HFFc6 (cell line): ENCODE measurements around the gene IGSF9B. TPM values are rescaled to one million over a fixed set of nuclear protein-coding genes. Genes with fewer than 3 reads are reported as not detected.

ENCODE experiments used
- DNase-seq: peaks from one replicate; pipeline ENCODE4 v3.0.0-alpha.2; 2018
- H3K27ac Mint-ChIP-seq: 2 replicates; pipeline ENCODE4 v1.8.0; 2020; ENCODE audit warnings: mild to moderate bottlenecking, mixed read lengths
- H3K27me3 Mint-ChIP-seq: 2 replicates; pipeline ENCODE4 v1.8.0; 2021; ENCODE audit warnings: mild to moderate bottlenecking, moderate library complexity, mixed read lengths; ENCODE audit not compliant: insufficient read depth
- H3K36me3 Mint-ChIP-seq: 2 replicates; pipeline ENCODE4 v1.8.0; 2021; ENCODE audit warnings: low read depth, mixed read lengths
- H3K4me1 Mint-ChIP-seq: 2 replicates; pipeline ENCODE4 v1.8.0; 2020; ENCODE audit warnings: low read depth, mixed read lengths
- H3K4me3 Mint-ChIP-seq: 2 replicates; pipeline ENCODE4 v1.8.0; 2020; ENCODE audit warnings: mild to moderate bottlenecking, moderate library complexity, mixed read lengths
- H3K9me3 Mint-ChIP-seq: 2 replicates; pipeline ENCODE4 v1.8.0; 2020; ENCODE audit warnings: mild to moderate bottlenecking, mixed read lengths
- total RNA-seq, 6 experiments: library from RNA; stranded (reverse); fragmentation: NEBNext Ultra II Directional; extraction: Animal tissue kit (Norgen Biotek cat#: 25700); gene quantifications; 2 replicates in 1 of 6; 3 replicates in 5 of 6; pipeline ENCODE4 v1.2.3, GENCODE V29; 2021
- TF ChIP-seq, protein P1 (sequence below): fragments of 200-600 bp; sonication (generic); IDR thresholded peaks from 2 replicates; pipeline ENCODE4 v1.5.0; 2021; ENCODE audit warnings: antibody characterized with exemption, mild to moderate bottlenecking

The IGSF9B gene
- total RNA-seq, 6 experiments from 2014 or later: not detected

GRCh38 chr11:133924661-133925060 is 32.1 kb downstream of the IGSF9B start:
- no peak overlapping the region for H3K27ac Mint-ChIP-seq
- H3K9me3 Mint-ChIP-seq: no peaks in the 10 kb centered on the region; the same call in 1 of the 2 replicates
- H3K4me3 Mint-ChIP-seq: no peak overlapping the region
- no peaks in the 10 kb centered on the region for H3K36me3 Mint-ChIP-seq
- DNase-seq: no peak
- H3K27me3 Mint-ChIP-seq: peaks cover 23% of the 10 kb centered on the region
- TF ChIP-seq, protein P1, sequence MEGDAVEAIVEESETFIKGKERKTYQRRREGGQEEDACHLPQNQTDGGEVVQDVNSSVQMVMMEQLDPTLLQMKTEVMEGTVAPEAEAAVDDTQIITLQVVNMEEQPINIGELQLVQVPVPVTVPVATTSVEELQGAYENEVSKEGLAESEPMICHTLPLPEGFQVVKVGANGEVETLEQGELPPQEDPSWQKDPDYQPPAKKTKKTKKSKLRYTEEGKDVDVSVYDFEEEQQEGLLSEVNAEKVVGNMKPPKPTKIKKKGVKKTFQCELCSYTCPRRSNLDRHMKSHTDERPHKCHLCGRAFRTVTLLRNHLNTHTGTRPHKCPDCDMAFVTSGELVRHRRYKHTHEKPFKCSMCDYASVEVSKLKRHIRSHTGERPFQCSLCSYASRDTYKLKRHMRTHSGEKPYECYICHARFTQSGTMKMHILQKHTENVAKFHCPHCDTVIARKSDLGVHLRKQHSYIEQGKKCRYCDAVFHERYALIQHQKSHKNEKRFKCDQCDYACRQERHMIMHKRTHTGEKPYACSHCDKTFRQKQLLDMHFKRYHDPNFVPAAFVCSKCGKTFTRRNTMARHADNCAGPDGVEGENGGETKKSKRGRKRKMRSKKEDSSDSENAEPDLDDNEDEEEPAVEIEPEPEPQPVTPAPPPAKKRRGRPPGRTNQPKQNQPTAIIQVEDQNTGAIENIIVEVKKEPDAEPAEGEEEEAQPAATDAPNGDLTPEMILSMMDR: no peak
- H3K4me1 Mint-ChIP-seq: peaks cover 15% of the 10 kb centered on the region

GRCh38 chr11:133922078-133922870 is 34.5 kb downstream of the IGSF9B start:
- Mint-ChIP-seq H3K36me3 (no peaks in the 10 kb centered on the region), H3K4me1 (peaks cover 1% of the 10 kb centered on the region; the same call in 1 of the 2 replicates), H3K27me3 (peaks cover 21% of the 10 kb centered on the region), H3K9me3 (no peaks in the 10 kb centered on the region; the same call in 1 of the 2 replicates), H3K4me3 (no peak overlapping the region), H3K27ac (no peak overlapping the region)
- no peak for DNase-seq
- TF ChIP-seq, protein P1: no peak

DNA sequence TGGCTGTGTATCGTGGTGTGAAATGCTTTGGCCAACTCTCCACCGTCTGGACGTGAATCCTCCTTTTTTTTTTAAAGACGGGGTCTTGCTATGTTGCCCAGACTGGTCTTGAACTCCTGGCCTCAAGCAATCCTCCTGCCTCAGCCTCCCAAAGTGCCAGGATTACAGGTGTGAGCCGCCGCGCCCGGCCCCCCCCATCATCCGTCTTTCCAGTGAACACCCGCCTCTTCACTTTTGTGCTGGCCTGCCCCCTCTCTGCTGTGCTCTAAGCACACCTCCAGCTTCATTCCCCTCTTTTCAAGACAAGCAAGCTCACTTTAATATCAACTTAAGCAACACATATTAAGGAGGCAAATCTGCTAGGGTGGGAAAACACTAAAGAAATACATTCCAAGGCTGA is 35.3 kb downstream of the IGSF9B start:
- H3K4me1 Mint-ChIP-seq: no peaks in the 10 kb centered on the region
- no peaks in the 10 kb centered on the region; the same call in 1 of the 2 replicates for H3K9me3 Mint-ChIP-seq
- H3K4me3 Mint-ChIP-seq: no peak overlapping the region
- no peaks in the 10 kb centered on the region for H3K36me3 Mint-ChIP-seq
- TF ChIP-seq, protein P1: no peak
- H3K27me3 Mint-ChIP-seq: peaks cover 26% of the 10 kb centered on the region
- no peak overlapping the region for H3K27ac Mint-ChIP-seq
- no peak for DNase-seq

DNA sequence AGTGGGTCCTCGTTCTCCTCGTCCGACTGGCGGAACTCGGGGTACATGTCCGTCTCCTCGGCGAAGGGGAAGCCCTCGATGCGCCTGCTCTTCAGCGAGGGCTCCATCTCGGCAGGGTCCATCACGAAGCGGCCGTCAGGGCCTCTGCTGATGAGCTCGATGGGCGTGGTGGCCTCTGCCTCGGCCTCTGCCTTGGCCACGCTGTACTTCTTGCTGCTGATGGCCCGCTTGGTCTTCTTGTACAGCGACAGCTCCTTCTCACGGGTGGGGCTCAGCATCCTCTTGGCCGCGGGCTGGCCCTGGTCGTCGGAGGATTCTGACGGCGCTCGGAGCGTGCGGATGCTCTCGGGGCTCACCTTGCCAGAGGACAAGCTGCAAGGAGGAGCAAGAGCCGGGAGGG is 35.7 kb downstream of the IGSF9B start:
- Mint-ChIP-seq H3K9me3 (no peaks in the 10 kb centered on the region; the same call in 1 of the 2 replicates), H3K27me3 (peaks cover 26% of the 10 kb centered on the region), H3K27ac (no peak overlapping the region), H3K4me1 (no peaks in the 10 kb centered on the region), H3K36me3 (no peaks in the 10 kb centered on the region), H3K4me3 (no peak overlapping the region)
- TF ChIP-seq, protein P1: no peak
- no peak for DNase-seq

GRCh38 chr11:133920109-133920990 is 36.4 kb downstream of the IGSF9B start:
- Mint-ChIP-seq H3K27ac (no peak overlapping the region), H3K4me1 (no peaks in the 10 kb centered on the region), H3K36me3 (no peaks in the 10 kb centered on the region), H3K9me3 (no peaks in the 10 kb centered on the region; the same call in 1 of the 2 replicates), H3K27me3 (peaks cover 21% of the 10 kb centered on the region), H3K4me3 (no peak overlapping the region)
- no peak for DNase-seq
- TF ChIP-seq, protein P1: no peak
